Adrenal gland (tissue), 12 donors: ENCODE results near the gene METRNL. TPM values are rescaled to one million over a fixed set of nuclear protein-coding genes. Genes with fewer than 3 reads are reported as not detected.

Experiments
- DNase-seq, 7 donors: peaks; one replicate each; pipeline ENCODE4 v3.0.0-alpha.2; 2019 to 2020
- H3K27ac ChIP-seq, 5 donors: fragments of 200-600 bp; sonication (generic) in 4 of 5; 1 replicate in 3 of 5; 2 replicates in 2 of 5; pipeline versions ENCODE4 v1.5.1 to v1.8.0; 2016 to 2020; ENCODE audit warnings: mild to moderate bottlenecking in 1 of 5
- H3K27me3 ChIP-seq: fragments of 200-600 bp; 2 replicates; pipeline ENCODE4 v1.8.0; 2021
- H3K36me3 ChIP-seq, 2 donors: fragments of 200-600 bp; replicated peaks in 1 of 2; 1 replicate in 1 of 2; 2 replicates in 1 of 2; pipeline versions ENCODE4 v1.5.1 to v1.8.0; 2018 to 2022
- H3K4me1 ChIP-seq, 2 donors: fragments of 200-600 bp; replicated peaks in 1 of 2; 1 replicate in 1 of 2; 2 replicates in 1 of 2; pipeline versions ENCODE4 v1.5.1 to v1.8.0; 2018 to 2021
- H3K4me3 ChIP-seq, 4 donors: fragments of 200-600 bp; sonication (generic) in 3 of 4; one replicate each; pipeline ENCODE4 v1.5.1; 2016 to 2018
- H3K9me3 ChIP-seq, 3 donors: fragments of 200-600 bp; sonication (generic) in 1 of 3; replicated peaks in 1 of 3; 1 replicate in 2 of 3; 2 replicates in 1 of 3; pipeline versions ENCODE4 v1.5.1 to v1.8.0; 2016 to 2021
- CTCF ChIP-seq, 6 experiments: fragments of 450-650 bp in 4 of 6; fragments of 200-600 bp in 2 of 6; sonication (generic) in 1 of 6; IDR thresholded peaks; 1 replicate in 5 of 6; 2 replicates in 1 of 6; pipeline versions ENCODE4 v1.5.1 to v1.8.0; 2016 to 2021; ENCODE audit warnings: antibody characterized with exemption in 6 of 6, mild to moderate bottlenecking in 2 of 6, moderate library complexity in 1 of 6
- POLR2A ChIP-seq, 2 donors: fragments of 450-650 bp; IDR thresholded peaks; one replicate each; pipeline ENCODE4 v1.6.1; 2017; ENCODE audit warnings: antibody characterized with exemption in 2 of 2, mild to moderate bottlenecking in 2 of 2, moderate library complexity in 1 of 2
- WGBS, 4 donors: extraction: QIAGEN DNeasy Blood & Tissue Kit in 2 of 4; methylation state at CpG; one replicate each; pipeline versions ENCODE4 v1.1.5 to v1.1.7; 2013 to 2017; 5-methylcytosine and 5-hydroxymethylcytosine counted together
- intact Hi-C, 2 donors: fragments of 100-400 bp; cut with DNase I; formaldehyde crosslinking; loops; one replicate each; pipeline versions ENCODE4 v1.14.1 to v1.15.0; 2022 to 2023
- polyA plus RNA-seq, 3 donors: library from polyadenylated mRNA; stranded (reverse); fragments of 200-250 nt in 2 of 3; fragments of 350-450 nt in 1 of 3; fragmentation: Illumina TruSeq in 1 of 3; extraction: RNeasy Lipid Tissue Mini Kit (QIAGEN cat#74804) in 1 of 3; gene quantifications; one replicate each; pipeline ENCODE4 v1.2.3, GENCODE V29; 2013 to 2014
- total RNA-seq, 9 donors: library from RNA; depleted of rRNA in 4 of 9; stranded (reverse); fragments of >200 nt in 4 of 9; fragments of 120-200 nt in 1 of 9; fragmentation: NEBNext Ultra II Directional in 1 of 9; extraction: Animal tissue kit (Norgen Biotek cat#: 25700) in 1 of 9; gene quantifications; one replicate each; pipeline versions ENCODE4 v1.1.0 to v1.2.4, GENCODE V29; 2013 to 2023
- donor health status: healthy with polysubstance abuse.
- donor health status: Bipolar disorder and iron deficiency.
- donor health status: DM: yes; HTN: yes; CAD: no.
- donor health status: DM: no; HTN: no; CAD: no.
- donor health status: DM: no; HTN: no; CAD: no.
- donor health status: DM: yes; HTN: yes; CAD: no.

METRNL gene
- total and polyA plus RNA-seq, 12 donors, result 1.9 to 72.7 (median 25.9) TPM

- 65 to 95% (median 75%) methylated on average over 3 to 32 of the region's 32 CpGs for WGBS, 4 donors
- Histone ChIP-seq H3K4me3 (no peak overlapping the region), H3K36me3 (peaks cover 0 to 19% of the 10 kb centered on the region in 2 donors), H3K9me3 (no peaks in the 10 kb centered on the region), H3K4me1 (peaks cover 7 to 12% of the 10 kb centered on the region in 2 donors), H3K27ac (peak overlapping the region in 1 of 5 donors; percentile 16), H3K27me3 (no peaks in the 10 kb centered on the region)
- intact Hi-C loops, result no loop called here
- TF ChIP-seq CTCF (IDR thresholded peaks at IDR 0.05) (no peak), POLR2A (IDR thresholded peaks at IDR 0.05) (no peak)
- DNase-seq, result no peak
Observed at GRCh38 chr17:83090444-83091256, 11.2 kb downstream of the METRNL start.

GRCh38 chr17:83091257-83092141 lies 12.1 kb downstream of the METRNL start:
- intact Hi-C loops, result no loop called here
- TF ChIP-seq CTCF (IDR thresholded peaks at IDR 0.05), result no peak
- TF ChIP-seq POLR2A (IDR thresholded peaks at IDR 0.05), result no peak
- 52 to 56% (median 55%) methylated on average over 31 to 35 of the region's 35 CpGs for WGBS, 4 donors
- no peaks in the 10 kb centered on the region for H3K27me3 ChIP-seq
- peak in 6 of 7 donors; percentile 65 to 85 (median 72) for DNase-seq
- peaks cover 7 to 12% of the 10 kb centered on the region in 2 donors for H3K4me1 ChIP-seq
- H3K4me3 ChIP-seq, result peak overlapping the region in 1 of 4 donors; percentile 13
- H3K27ac ChIP-seq, result peak overlapping the region in 3 of 5 donors; percentile 3 to 62 (median 16)
- H3K36me3 ChIP-seq, result peaks cover 0 to 23% of the 10 kb centered on the region in 2 donors
- no peaks in the 10 kb centered on the region for H3K9me3 ChIP-seq

GRCh38 chr17:83092186-83092585 lies 12.8 kb downstream of the METRNL start:
- Histone ChIP-seq H3K36me3 (peaks cover 0 to 23% of the 10 kb centered on the region in 2 donors), H3K27ac (peak overlapping the region in 1 of 5 donors; percentile 62), H3K4me1 (peaks cover 7 to 12% of the 10 kb centered on the region in 2 donors), H3K9me3 (no peaks in the 10 kb centered on the region), H3K4me3 (no peak overlapping the region), H3K27me3 (no peaks in the 10 kb centered on the region)
- no peak for DNase-seq
- WGBS, 4 donors, result 80 to 94% (median 92%) methylated on average over 4 to 26 of the region's 26 CpGs
- intact Hi-C loops, result no loop called here
- TF ChIP-seq POLR2A (IDR thresholded peaks at IDR 0.05), result no peak
- no peak for TF ChIP-seq CTCF (IDR thresholded peaks at IDR 0.05)

GRCh38 chr17:83092931-83093330 lies 13.5 kb downstream of the METRNL start:
- no peak overlapping the region for H3K4me3 ChIP-seq
- H3K36me3 ChIP-seq, result peaks cover 0 to 23% of the 10 kb centered on the region in 2 donors
- H3K27ac ChIP-seq, result no peak overlapping the region
- TF ChIP-seq POLR2A (IDR thresholded peaks at IDR 0.05) (no peak), CTCF (IDR thresholded peaks at IDR 0.05) (no peak)
- DNase-seq, result no peak
- no peaks in the 10 kb centered on the region for H3K9me3 ChIP-seq
- WGBS, 4 donors, result 86 to 97% (median 93%) methylated on average over 6 to 22 of the region's 22 CpGs
- intact Hi-C loops, result no loop called here
- H3K27me3 ChIP-seq, result no peaks in the 10 kb centered on the region
- H3K4me1 ChIP-seq, result peaks cover 7 to 12% of the 10 kb centered on the region in 2 donors
